Sigmoid colon (tissue), 4 donors: ENCODE measurements around the gene NPHP1.

Experiments used
- POLR2A ChIP-seq, 2 donors: fragments of 450-650 bp; IDR thresholded peaks; one replicate each; pipeline ENCODE4 v1.6.1; 2016; ENCODE audit warnings: antibody characterized with exemption in 2 of 2, mild to moderate bottlenecking in 2 of 2, moderate library complexity in 2 of 2
- POLR2AphosphoS5 ChIP-seq, 4 donors: sonication (generic); formaldehyde crosslinking; IDR thresholded peaks; one replicate each; pipeline ENCODE4 v1.6.1; 2017; ENCODE audit warnings: antibody characterized with exemption in 4 of 4

DNA sequence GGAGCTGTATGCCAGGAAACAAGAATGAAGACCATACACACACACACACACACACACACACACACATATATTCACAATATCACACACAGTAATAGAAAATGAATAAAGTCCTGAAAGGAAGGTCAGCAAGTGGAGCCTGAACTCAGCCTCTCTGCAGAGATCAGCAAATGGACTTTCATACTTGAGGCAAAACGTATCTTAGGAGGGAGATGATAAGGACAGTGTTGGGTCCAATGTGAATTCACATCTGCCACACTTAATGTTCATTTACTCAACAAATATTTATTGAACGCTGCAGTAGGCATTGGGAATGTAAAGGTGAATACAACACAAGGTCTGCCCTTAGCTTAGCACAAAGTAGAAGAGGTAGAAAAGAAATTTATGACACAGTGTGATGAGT, 10.3 kb upstream of the NPHP1 start:
- TF ChIP-seq POLR2A (IDR thresholded peaks at IDR 0.05) (no peak), POLR2AphosphoS5 (IDR thresholded peaks at IDR 0.05) (no peak)
